ENCODE data around the gene CC2D2A. TPM values are rescaled to one million over a fixed set of nuclear protein-coding genes. Genes with fewer than 3 reads are reported as not detected.

Gene CC2D2A
- total and polyA plus RNA-seq, 2 donors from 2014 or later = 26.7 to 51.2 TPM

- no peak for DNase-seq
- Histone ChIP-seq H3K27ac (ENCODE audit: low read depth in 2 of 2, low read length in 2 of 2) (no peak overlapping the region), H3K9ac (ENCODE audit: low read length in 3 of 3) (no peak overlapping the region), H3K27me3 (ENCODE audit: control insufficient read depth, insufficient read depth, low read length) (no peaks in the 10 kb centered on the region), H3K9me3 (ENCODE audit: control insufficient read depth in 2 of 3, insufficient read depth in 1 of 3, low read length in 3 of 3) (no peaks in the 10 kb centered on the region), H3K4me1 (ENCODE audit: control insufficient read depth in 2 of 3, insufficient read depth in 2 of 3, low read depth in 1 of 3, low read length in 3 of 3) (peaks cover 0 to 24% (median 16%) of the 10 kb centered on the region in 3 donors), H3K36me3 (ENCODE audit: control insufficient read depth in 2 of 3, insufficient read depth in 3 of 3, low read length in 3 of 3) (no peaks in the 10 kb centered on the region), H3K4me3 (ENCODE audit: low read length in 3 of 3) (no peak overlapping the region)
- no peak for TF ChIP-seq CTCF (IDR thresholded peaks at IDR 0.05; ENCODE audit: borderline replicate concordance, extremely low read depth, insufficient read depth)
- intact Hi-C loops (cut with DNase I) = no loop called here
- FAIRE-seq = no peak
These were observed 77.7 kb downstream of the CC2D2A start for GRCh38 chr4:15547392-15547791.

GRCh38 chr4:15550491-15550890 is 80.8 kb downstream of the CC2D2A start:
- TF ChIP-seq CTCF (IDR thresholded peaks at IDR 0.05; ENCODE audit: borderline replicate concordance, extremely low read depth, insufficient read depth) = no peak
- Histone ChIP-seq H3K9ac (ENCODE audit: low read length in 3 of 3) (no peak overlapping the region), H3K27me3 (ENCODE audit: control insufficient read depth, insufficient read depth, low read length) (no peaks in the 10 kb centered on the region), H3K27ac (ENCODE audit: low read depth in 2 of 2, low read length in 2 of 2) (peak overlapping the region; percentile 72 to 81), H3K36me3 (ENCODE audit: control insufficient read depth in 2 of 3, insufficient read depth in 3 of 3, low read length in 3 of 3) (peaks cover 0 to 5% (median 0%) of the 10 kb centered on the region in 3 donors), H3K4me3 (ENCODE audit: low read length in 3 of 3) (no peak overlapping the region), H3K9me3 (ENCODE audit: control insufficient read depth in 2 of 3, insufficient read depth in 1 of 3, low read length in 3 of 3) (no peaks in the 10 kb centered on the region), H3K4me1 (ENCODE audit: control insufficient read depth in 2 of 3, insufficient read depth in 2 of 3, low read depth in 1 of 3, low read length in 3 of 3) (peaks cover 0 to 26% (median 19%) of the 10 kb centered on the region in 3 donors)
- intact Hi-C loops (cut with DNase I) = no loop called here
- DNase-seq = no peak
- no peak for FAIRE-seq

- peak in 2 of 5 donors; percentile 27 to 50 for DNase-seq
- peak; percentile 91 for FAIRE-seq
These were observed 82.2 kb downstream of the CC2D2A start for GRCh38 chr4:15551740-15552446.

More at GRCh38 chr4:15551740-15552446, 82.2 kb downstream of the CC2D2A start:
- Histone ChIP-seq H3K9ac (ENCODE audit: low read length in 3 of 3) (peak overlapping the region in 1 of 3 donors; percentile 36), H3K9me3 (ENCODE audit: control insufficient read depth in 2 of 3, insufficient read depth in 1 of 3, low read length in 3 of 3) (no peaks in the 10 kb centered on the region), H3K36me3 (ENCODE audit: control insufficient read depth in 2 of 3, insufficient read depth in 3 of 3, low read length in 3 of 3) (peaks cover 0 to 5% (median 4%) of the 10 kb centered on the region in 3 donors), H3K27me3 (ENCODE audit: control insufficient read depth, insufficient read depth, low read length) (no peaks in the 10 kb centered on the region), H3K4me3 (ENCODE audit: low read length in 3 of 3) (no peak overlapping the region), H3K4me1 (ENCODE audit: control insufficient read depth in 2 of 3, insufficient read depth in 2 of 3, low read depth in 1 of 3, low read length in 3 of 3) (peaks cover 0 to 26% (median 19%) of the 10 kb centered on the region in 3 donors), H3K27ac (ENCODE audit: low read depth in 2 of 2, low read length in 2 of 2) (peak overlapping the region; percentile 80 to 84)
- no peak for TF ChIP-seq CTCF (IDR thresholded peaks at IDR 0.05; ENCODE audit: borderline replicate concordance, extremely low read depth, insufficient read depth)
- intact Hi-C loops (cut with DNase I) = no loop called here

All from kidney (tissue), 14 donors.